ENCODE results near the gene ZNF195. TPM values are rescaled to one million over a fixed set of nuclear protein-coding genes. Genes with fewer than 3 reads are reported as not detected.
"Not testable (repeated sequence)": the region's sequence is repeated elsewhere in the genome, so short reads cannot be mapped to it uniquely, and the experiment has no call there.

Gene ZNF195
- 32.9 and 39.1 TPM in 2 replicates for total RNA-seq (2014; rRNA removed; shearing (Covaris generic))
- polyA plus RNA-seq (2014; cell fraction: nucleus; rRNA removed): 94.7 and 139 TPM in 2 replicates

- DNase-seq (ENCODE audit: extremely low read depth, low read depth): peak; percentile 95
Observed at GRCh38 chr11:3378426-3379423, at the start of gene ZNF195. ZNF195 (minus strand) TSS chr11:3379146; CDS start chr11:3379040, 106 bp downstream.

GRCh38 chr11:3428076-3428475 is 49.1 kb upstream of the ZNF195 start:
- not testable (repeated sequence) for DNase-seq (ENCODE audit: extremely low read depth, low read depth)

GRCh38 chr11:3426541-3426940 is 47.6 kb upstream of the ZNF195 start:
- DNase-seq (ENCODE audit: extremely low read depth, low read depth): not testable (repeated sequence)

DNA sequence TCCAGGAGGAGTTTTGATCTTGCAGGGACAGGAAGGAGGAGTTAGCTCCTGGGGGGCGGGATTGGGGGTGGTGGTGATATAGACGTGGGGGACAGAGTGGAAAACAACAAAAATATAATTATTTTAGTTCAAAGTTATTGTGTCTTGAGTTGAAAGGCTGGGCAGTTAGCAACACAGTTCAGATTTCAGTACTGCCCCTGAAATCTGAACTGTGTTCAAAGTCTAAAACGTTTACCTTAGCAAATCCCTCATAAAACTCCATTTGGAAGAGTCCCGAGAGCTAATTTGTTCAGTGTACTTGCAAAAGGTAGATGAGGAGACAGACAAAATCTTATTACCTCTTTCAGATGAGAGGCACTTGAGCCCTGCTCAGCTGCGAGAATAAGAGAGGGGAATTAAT is 45.0 kb upstream of the ZNF195 start:
- DNase-seq (ENCODE audit: extremely low read depth, low read depth): not testable (repeated sequence)

- not testable (repeated sequence) for DNase-seq (ENCODE audit: extremely low read depth, low read depth)
Observed at GRCh38 chr11:3423138-3423731, 44.3 kb upstream of the ZNF195 start.

DNA sequence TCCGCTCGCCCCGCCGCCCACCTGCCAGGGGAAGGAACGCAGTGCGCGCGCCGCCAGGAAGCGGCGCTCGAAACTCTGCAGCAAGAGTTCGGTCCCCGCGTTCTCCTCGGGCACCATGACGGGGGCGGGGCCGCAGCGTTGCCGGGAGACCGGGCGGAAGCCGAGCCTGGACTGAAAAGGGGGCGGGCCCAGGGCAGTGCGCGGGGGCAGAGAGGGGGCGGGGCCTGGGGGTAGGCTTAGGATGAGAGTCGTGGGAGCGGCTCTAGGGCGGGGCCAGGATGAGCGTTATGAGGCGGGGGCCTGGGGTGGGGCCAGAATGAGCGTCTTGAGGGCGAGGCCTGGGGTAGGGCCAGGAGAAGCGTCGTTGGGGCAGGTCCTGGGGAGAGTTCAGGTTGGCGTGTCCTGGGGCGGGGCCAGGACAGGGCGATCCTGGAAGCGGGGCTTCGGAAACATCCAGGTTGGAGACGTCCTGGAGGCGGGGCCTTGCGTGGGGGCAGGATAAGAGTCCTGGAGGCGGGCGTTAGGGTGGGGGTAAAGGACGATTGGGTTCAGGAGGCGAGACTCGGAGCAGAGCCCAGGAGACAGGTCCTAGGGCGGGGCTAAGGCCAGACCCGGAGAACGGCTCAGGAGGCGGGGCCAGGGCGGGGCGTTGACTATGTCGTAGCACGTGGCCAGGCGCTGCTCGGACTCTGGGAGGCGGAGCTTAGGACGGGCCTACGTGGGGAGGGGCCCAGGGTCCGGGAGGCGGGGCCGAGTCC is 43.6 kb upstream of the ZNF195 start:
- DNase-seq (ENCODE audit: extremely low read depth, low read depth): peak; percentile 92

DNA sequence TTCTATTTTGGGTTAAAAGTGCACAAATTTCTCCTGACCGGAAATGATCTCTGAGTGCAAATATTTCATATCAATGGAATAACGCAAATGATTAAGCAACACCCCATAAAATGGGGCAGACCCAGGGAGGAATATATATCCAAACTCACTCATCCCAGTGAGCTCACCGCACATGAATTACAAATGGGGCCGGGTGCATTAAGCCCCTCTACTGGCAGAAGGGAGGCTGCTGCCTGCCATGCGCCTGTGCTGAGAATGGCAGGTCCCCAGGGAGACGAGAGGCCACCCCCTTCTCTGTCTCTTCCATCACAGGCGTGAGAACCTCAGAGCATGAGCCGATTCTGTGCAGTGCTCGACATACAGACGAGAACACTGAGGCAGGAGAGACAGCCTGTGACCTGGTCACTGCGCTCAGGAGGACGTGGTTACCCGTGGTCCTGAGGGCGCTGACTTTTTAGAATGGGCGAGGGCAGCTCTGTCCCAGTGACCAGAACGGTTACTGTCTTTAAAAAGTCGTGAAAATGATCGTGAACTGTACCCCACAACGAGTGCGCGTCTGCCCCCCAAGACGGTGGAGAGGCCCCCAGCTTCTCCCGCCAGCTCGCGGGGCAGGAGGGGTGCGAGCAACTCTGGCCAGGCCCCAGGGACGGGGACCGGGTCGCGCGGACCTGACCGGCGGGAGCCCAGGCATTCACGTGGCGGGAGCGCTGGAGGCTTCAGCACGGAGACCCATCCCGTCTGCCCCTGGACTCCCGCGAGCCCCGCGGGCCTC is 42.8 kb upstream of the ZNF195 start:
- not testable (repeated sequence) for DNase-seq (ENCODE audit: extremely low read depth, low read depth)

DNA sequence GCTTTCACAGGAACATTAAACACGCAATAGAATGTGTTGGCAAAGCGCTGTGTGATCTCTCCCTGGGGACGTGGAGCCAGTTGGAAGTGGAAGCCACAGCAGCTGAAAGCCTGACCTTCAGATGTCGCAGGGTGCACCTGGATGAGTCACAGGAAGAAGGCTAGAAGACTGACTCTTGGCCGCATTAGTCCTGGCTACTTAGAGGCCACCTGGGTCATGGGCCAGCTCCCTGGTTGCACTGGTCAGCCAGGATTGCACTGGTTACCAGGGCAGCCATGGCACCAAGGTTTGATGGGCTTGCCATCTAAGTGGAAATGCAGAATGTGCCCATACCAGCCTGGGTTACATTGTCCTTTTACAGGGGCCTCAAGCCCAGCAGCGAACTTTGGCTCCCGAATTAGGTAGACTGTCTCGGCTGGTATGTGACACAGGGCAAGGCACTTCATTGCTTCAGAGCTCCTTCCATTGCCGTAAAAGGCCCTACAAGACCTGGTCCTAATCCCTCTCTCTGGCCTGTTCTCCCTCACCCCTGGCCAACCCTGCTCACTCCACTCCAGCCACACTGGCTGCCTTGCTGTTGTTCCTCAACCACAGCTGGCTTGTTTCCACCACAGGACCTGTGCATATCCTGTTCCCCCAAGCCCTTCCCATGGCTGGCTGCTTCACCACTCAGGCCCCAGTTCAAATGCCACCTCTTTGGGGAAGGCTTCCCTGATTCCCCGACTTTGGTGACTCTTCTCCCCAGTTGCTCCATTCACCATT is 41.5 kb upstream of the ZNF195 start:
- not testable (repeated sequence) for DNase-seq (ENCODE audit: extremely low read depth, low read depth)

GRCh38 chr11:3419496-3419895 is 40.5 kb upstream of the ZNF195 start:
- not testable (repeated sequence) for DNase-seq (ENCODE audit: extremely low read depth, low read depth)

DNA sequence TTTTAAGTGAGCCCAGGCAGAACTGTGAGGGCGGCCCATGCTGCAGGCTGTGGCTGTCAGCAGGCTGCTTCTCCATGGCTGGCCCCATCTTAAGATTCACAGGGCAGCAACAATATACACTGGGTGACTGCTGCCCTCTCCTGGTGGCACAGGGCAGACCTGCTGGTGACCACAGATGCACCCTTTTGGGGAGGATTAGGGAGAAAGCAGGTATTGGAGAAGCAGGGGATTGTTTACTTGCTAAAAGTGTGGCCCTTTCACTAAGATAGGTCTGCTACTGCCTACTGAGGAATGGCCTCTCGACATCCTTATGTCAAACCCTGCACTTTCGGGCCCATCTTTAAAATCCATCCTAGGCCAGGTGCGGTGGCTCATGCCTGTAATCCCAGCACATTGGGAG is 38.1 kb upstream of the ZNF195 start:
- peak; percentile 17 for DNase-seq (ENCODE audit: extremely low read depth, low read depth)

DNA sequence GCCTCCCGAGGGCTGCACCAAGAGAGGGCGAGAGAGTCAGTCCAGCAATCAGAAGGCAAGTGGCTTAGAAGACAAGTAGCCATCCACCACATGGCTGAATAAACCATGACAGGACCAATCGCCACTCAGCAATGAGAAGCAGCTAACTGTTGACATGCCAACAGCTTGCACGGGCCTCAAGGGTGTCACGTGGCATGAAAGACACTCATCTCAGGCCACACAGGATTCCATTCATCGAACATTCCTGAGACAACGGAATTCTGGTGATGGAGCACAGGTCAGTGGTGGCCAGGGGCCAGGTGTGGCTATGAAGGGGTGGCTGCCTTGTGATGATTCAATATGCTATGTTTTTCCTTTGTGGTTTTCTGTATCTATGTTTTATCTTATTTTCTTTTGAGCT is 36.4 kb upstream of the ZNF195 start:
- DNase-seq (ENCODE audit: extremely low read depth, low read depth): not testable (repeated sequence)

DNA sequence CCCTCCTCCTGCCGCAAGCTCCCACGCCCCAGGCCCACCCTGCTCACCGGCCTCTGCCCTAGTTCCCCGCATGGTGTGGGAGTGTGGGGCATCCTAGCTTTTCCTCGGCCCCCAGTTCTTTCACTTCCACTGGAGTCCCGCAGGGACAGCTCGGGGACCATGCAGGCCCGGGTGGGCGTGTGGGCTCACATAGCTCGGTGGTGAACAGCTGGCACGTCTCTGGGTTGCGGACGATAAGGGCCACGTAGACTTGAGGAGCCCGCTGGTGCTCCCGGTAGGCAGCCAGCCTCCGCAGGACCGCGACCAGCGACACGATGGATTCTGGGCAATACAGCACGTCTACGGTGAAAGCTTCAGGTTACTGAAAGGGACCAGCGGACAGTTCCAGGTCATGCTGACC is 34.7 kb upstream of the ZNF195 start:
- not testable (repeated sequence) for DNase-seq (ENCODE audit: extremely low read depth, low read depth)

GRCh38 chr11:3412837-3413236 is 33.9 kb upstream of the ZNF195 start:
- no peak for DNase-seq (ENCODE audit: extremely low read depth, low read depth)

- peak; percentile 63 for DNase-seq (ENCODE audit: extremely low read depth, low read depth)
Observed at GRCh38 chr11:3408722-3409121, 29.8 kb upstream of the ZNF195 start.

DNA sequence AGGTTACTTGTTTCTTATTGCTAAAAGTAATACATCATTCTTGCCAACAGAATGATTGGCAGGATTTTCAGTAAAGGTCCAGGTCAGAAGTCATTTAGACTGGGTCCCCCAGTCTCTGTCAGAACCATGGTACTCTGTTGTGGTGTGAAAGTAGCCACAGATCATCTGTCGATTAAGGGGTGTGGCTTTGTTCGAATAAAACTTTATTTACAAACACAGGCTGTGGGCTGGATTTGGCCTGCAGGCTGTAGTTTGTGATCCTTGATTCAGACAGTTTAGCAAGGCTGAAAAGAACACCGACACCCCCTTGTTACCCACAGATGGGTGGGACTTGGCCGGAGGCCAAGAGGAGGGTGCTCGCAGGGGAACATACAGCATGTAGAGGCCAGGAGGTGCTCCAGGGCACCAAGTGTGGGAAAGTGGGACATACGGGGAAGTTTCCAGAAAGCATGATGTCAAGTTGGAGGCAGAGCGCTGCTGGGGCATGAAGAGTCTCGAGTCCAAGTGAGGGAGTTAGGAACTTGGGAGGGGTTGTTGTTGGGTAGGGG is 29.2 kb upstream of the ZNF195 start:
- not testable (repeated sequence) for DNase-seq (ENCODE audit: extremely low read depth, low read depth)

DNA sequence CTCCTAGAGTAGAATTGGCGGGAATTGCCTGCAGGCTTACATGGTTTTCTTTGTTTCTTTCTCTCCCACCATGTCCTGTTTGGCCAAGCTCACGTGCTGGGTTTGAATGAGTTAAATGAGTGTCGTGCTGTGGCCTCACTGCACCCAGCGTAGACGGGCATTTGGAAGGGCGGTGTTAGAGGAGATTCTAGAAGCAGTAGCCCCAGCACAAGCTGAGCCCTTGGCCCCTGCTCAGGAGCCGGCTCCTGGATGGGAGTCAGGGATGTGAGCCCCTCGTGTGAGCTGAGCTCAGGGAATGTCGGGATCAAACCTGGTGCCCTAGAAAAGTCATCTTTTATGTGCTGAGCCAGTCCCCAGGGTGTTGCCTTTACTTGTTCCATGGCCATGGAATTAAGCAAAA is 28.0 kb upstream of the ZNF195 start:
- DNase-seq (ENCODE audit: extremely low read depth, low read depth): not testable (repeated sequence)

DNA sequence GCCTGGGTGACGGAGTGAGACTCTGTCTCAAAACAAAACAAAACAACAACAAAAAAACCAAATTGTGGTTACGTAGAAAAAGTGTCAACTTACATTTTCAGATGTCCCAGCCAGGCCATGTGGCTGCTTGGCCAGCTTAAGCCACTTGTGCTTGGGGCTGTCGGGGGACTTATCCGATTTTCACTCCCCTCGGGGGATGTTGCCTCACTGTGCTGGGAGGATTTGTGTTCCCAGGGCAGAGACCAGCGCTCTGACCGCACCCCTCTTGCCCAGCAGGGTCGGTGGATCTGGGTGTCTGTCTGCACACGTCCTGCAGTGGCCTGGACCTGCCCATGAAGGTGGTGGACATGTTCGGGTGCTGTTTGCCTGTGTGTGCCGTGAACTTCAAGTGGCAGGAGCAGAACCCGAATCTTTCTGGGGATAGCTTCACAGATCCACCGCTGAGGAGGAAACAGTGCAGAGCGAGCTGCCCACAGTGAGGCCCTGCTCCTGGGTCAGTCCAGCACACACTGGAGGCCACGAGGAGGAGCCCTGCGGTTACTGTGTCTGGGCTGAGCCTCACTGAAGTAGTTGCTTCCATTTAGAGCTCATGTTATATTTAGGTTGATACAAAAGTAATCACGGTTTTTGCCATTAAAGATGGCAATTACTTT is 27.4 kb upstream of the ZNF195 start:
- not testable (repeated sequence) for DNase-seq (ENCODE audit: extremely low read depth, low read depth)
